GM19328 (cell line): ENCODE results near the gene PLD3.
A peak's percentile ranks its signal among the peaks of the same experiment; 100 is the strongest.

Experiments used
- ATAC-seq: cut with Tn5 transposase; IDR thresholded peaks from one replicate; pipeline ENCODE4 v1.9.1; 2021; ENCODE audit warnings: mild to moderate bottlenecking, moderate library complexity; ENCODE audit not compliant: unreplicated experiment

PLD3 gene

GRCh38 chr19:40411958-40412499, 63.5 kb downstream of the PLD3 start:
- no peak for ATAC-seq

GRCh38 chr19:40412866-40413265, 64.4 kb downstream of the PLD3 start:
- ATAC-seq, result no peak

GRCh38 chr19:40413291-40413845, 64.9 kb downstream of the PLD3 start, which contains the start of gene PRX:
TSS of gene PRX (minus strand) at chr19:40413378. CDS start at chr19:40407932, 5,446 bp downstream.
- no peak for ATAC-seq

GRCh38 chr19:40414542-40415535, 66.3 kb downstream of the PLD3 start:
- ATAC-seq, result no peak

GRCh38 chr19:40415768-40416167, 67.3 kb downstream of the PLD3 start:
- ATAC-seq, result no peak

- ATAC-seq, result no peak
Observed at GRCh38 chr19:40416918-40417642, 68.6 kb downstream of the PLD3 start.

GRCh38 chr19:40417643-40417981, 69.1 kb downstream of the PLD3 start:
- no peak for ATAC-seq

- no peak for ATAC-seq
Observed at GRCh38 chr19:40418040-40418439, 69.5 kb downstream of the PLD3 start.

- ATAC-seq, result no peak
Observed at GRCh38 chr19:40419066-40419612, 70.6 kb downstream of the PLD3 start.

- no peak for ATAC-seq
Observed at GRCh38 chr19:40419780-40420179, 71.3 kb downstream of the PLD3 start.

- ATAC-seq, result no peak
Observed at GRCh38 chr19:40420451-40420765, 71.9 kb downstream of the PLD3 start.

- no peak for ATAC-seq
Observed at GRCh38 chr19:40420766-40421765, 72.6 kb downstream of the PLD3 start.

GRCh38 chr19:40421993-40422747, 73.7 kb downstream of the PLD3 start:
- no peak for ATAC-seq

GRCh38 chr19:40422748-40423566, 74.5 kb downstream of the PLD3 start:
- ATAC-seq, result no peak

- ATAC-seq, result no peak
Observed at GRCh38 chr19:40423938-40424337, 75.4 kb downstream of the PLD3 start.

- no peak for ATAC-seq
Observed at GRCh38 chr19:40424637-40425449, 76.3 kb downstream of the PLD3 start.

GRCh38 chr19:40425450-40426287, 77.2 kb downstream of the PLD3 start, which contains the start of gene SERTAD1:
TSS of gene SERTAD1 (minus strand) at chr19:40425992. CDS start at chr19:40423546, 2,446 bp downstream.
- ATAC-seq, result peak; percentile 82
